Mesodermal cell (in vitro differentiated cells): Measurements from ENCODE around the gene SCUBE1.

ENCODE experiments used
- H3K27ac ChIP-seq: 2 replicates; pipeline ENCODE4 v1.7.0; 2013; ENCODE audit warnings: mild to moderate bottlenecking, low read depth, low read length, moderate library complexity; ENCODE audit not compliant: severe bottlenecking
- H3K36me3 ChIP-seq: 2 replicates; pipeline ENCODE4 v1.7.1; 2013; ENCODE audit warnings: mild to moderate bottlenecking, low read length, moderate library complexity; ENCODE audit not compliant: control insufficient read depth, insufficient read depth
- H3K4me1 ChIP-seq: one replicate; pipeline ENCODE4 v1.7.1; 2013; ENCODE audit warnings: mild to moderate bottlenecking, low read length; ENCODE audit not compliant: insufficient read depth, control insufficient read depth, poor library complexity, severe bottlenecking
- H3K4me3 ChIP-seq: 2 replicates; pipeline ENCODE4 v1.7.0; 2013; ENCODE audit warnings: low read length, control low read depth, mild to moderate bottlenecking; ENCODE audit not compliant: insufficient read depth, poor library complexity, severe bottlenecking; ENCODE audit errors: extremely low read depth
- H3K9me3 ChIP-seq: 2 replicates; pipeline ENCODE4 v1.7.1; 2013; ENCODE audit warnings: mild to moderate bottlenecking, low read length, moderate library complexity; ENCODE audit not compliant: control insufficient read depth
- WGBS, 2 experiments: methylation state at CpG; one replicate each; pipeline ENCODE4 v1.1.5; 2013; ENCODE audit warnings: missing lambda C conversion rate in 2 of 2; ENCODE audit not compliant: insufficient coverage in 2 of 2; 5-methylcytosine and 5-hydroxymethylcytosine counted together

The SCUBE1 gene

DNA sequence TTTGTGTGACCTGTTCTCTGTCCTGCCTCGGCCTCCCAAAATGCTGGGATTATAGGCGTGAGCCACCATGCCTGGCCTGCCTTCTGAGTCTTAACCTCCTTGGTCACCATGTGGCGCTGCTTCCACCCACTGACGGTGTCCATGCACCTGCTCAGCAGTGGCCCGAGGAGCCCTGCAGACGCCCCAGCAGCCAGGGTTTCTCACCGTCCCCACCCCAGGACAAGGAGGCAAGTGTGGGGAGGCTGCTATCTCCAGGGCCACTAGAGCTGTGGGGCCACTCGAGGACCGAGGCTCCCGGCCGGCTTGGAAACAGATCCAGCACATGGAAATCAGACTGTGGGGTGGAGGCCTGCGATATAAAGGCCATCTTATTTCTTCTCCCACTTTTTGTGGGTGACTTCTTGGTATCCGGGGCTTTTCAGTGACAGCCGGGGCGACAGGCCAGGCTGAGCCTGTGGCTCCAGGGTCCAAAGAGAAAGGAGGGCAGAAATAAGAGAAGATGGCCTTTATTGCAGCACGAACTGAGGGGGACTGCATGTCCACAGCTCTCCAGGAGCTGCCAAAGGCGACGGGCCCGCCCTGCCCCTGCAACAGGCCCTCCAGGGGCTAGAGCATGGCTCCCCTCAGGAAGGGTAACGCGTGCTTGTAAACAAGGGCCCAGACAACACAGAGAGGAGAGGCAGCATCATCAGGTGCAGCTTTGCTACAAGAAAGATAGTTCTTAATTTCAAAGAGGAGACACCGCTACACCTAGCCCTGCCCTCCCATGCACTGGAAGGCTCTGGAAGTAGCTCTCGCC, 176.8 kb downstream of the SCUBE1 start:
- Histone ChIP-seq H3K36me3 (peaks cover 26% of the 10 kb centered on the region), H3K27ac (no peak overlapping the region), H3K4me1 (peaks cover 15% of the 10 kb centered on the region), H3K4me3 (no peak overlapping the region), H3K9me3 (no peaks in the 10 kb centered on the region)
- 90 to 91% methylated on average over 21 to 22 of the region's 23 CpGs for WGBS, 2 experiments

DNA sequence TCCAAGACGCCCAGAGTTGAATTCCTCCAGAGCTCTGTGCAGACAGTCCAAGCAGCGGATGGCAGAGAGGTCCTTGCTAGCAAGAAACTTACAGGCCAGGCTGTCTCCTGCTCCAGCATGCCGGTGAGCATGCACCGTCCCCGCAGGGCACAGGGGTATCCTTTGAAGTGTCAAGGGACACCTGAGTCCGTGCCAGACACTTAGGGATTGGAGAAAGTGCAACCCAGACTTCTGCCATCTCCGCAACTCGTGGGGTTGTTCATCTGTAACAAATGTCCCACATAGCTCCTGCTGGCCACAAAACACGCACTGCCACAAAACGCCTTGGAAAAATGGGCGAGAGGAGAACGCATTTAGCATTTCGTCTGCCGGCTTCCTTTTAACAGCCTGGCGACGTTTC, 178.5 kb downstream of the SCUBE1 start:
- no peak overlapping the region for H3K4me3 ChIP-seq
- no peaks in the 10 kb centered on the region for H3K9me3 ChIP-seq
- H3K27ac ChIP-seq, result no peak overlapping the region
- peaks cover 25% of the 10 kb centered on the region for H3K36me3 ChIP-seq
- H3K4me1 ChIP-seq, result peaks cover 15% of the 10 kb centered on the region
- 80 to 84% methylated on average over 15 to 16 of the region's 16 CpGs for WGBS, 2 experiments

DNA sequence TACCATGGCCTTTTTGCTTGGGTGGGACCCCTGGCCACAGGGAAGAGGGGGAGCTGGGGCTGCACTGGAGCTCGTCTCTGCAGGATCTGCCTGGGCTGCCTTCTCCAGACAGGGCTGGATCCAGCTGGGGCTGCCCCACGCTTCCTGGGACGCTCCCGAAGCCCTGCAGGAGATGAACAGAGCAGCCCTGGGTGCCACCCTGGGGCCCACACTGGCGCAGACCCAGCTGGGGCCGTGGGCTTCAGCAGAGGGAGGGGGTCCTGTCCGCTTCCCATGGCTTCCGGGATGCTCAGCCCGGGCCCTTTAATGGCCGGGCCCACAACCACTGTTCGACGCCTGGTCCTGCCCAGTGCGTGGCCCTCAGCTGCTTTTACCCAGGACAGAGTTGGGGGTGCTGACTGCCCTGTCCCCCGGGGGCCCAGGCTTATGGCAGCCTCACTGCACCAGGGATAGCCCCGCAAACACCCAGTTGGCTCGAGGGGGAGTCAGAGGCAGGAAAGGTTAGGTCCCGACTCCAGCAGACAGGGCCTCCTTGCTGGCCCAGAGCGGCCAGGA, 179.9 kb downstream of the SCUBE1 start:
- Histone ChIP-seq H3K4me1 (peaks cover 2% of the 10 kb centered on the region), H3K4me3 (no peak overlapping the region), H3K36me3 (peaks cover 28% of the 10 kb centered on the region), H3K27ac (no peak overlapping the region), H3K9me3 (no peaks in the 10 kb centered on the region)
- WGBS, 2 experiments, result 90 to 91% methylated on average over 17 to 18 of the region's 18 CpGs

DNA sequence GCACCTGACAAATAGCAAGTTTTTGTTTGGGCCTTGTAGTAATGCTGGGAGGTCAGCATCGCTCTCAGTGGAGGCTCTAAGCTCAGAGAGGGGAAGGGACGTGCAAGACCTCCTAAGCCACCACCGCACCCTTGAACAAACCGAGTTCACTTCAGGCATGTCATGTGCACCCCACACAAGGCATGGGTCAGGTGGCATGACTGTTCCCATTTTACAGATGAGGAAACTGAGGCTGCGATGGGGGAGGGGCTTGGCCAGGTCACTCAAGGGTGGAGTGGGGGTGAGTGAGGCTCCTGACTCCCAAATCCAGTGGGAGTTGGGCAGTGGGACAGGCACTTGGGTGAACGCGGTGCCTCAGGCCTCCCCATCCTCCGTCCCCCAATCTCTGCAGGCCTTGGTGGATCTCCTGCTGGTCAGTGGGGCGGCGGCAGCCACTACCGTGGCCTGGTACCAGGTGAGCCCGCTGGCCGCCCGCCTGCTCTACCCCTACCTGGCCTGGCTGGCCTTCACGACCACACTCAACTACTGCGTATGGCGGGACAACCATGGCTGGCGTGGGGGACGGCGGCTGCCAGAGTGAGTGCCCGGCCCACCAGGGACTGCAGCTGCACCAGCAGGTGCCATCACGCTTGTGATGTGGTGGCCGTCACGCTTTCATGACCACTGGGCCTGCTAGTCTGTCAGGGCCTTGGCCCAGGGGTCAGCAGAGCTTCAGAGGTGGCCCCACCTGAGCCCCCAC, 180.6 kb downstream of the SCUBE1 start:
- WGBS, 2 experiments, result 97 to 99% methylated on average over 22 to 23 of the region's 24 CpGs
- no peaks in the 10 kb centered on the region for H3K9me3 ChIP-seq
- no peaks in the 10 kb centered on the region for H3K4me1 ChIP-seq
- peaks cover 25% of the 10 kb centered on the region for H3K36me3 ChIP-seq
- no peak overlapping the region for H3K27ac ChIP-seq
- no peak overlapping the region for H3K4me3 ChIP-seq

DNA sequence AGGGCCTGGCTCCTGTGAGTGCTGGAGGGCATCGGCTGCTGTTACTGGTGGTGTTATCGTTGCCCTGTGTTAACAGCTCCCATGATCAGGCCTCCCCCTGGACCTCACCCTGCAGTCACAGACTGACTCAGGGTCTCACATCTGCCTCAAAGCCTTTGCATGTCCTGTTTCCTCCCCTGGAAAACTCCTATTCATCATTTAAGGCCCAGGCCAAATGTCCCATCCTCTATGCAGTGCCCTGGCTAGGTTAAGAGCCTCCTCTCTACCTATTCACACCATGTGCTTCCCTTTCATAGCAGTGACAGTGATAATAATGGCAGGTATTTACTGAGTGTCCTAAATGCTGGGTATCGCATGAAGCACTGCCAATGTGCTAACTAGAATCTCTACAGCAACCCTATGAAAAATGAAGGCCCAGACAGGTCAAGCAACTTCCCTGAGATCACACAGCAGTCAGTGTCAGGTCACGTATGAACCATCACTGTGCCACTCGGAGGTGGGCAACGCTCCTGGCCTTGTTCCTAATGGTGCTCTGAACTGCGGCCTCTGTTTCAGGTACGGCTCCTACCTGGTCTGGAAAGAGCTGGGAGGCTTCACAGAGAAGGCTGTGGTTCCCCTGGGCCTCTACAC, 182.6 kb downstream of the SCUBE1 start:
- Histone ChIP-seq H3K36me3 (peaks cover 19% of the 10 kb centered on the region), H3K4me3 (no peak overlapping the region), H3K27ac (no peak overlapping the region), H3K4me1 (no peaks in the 10 kb centered on the region), H3K9me3 (no peaks in the 10 kb centered on the region)
- 93 to 99% methylated on average over 7 of the region's 8 CpGs for WGBS, 2 experiments

DNA sequence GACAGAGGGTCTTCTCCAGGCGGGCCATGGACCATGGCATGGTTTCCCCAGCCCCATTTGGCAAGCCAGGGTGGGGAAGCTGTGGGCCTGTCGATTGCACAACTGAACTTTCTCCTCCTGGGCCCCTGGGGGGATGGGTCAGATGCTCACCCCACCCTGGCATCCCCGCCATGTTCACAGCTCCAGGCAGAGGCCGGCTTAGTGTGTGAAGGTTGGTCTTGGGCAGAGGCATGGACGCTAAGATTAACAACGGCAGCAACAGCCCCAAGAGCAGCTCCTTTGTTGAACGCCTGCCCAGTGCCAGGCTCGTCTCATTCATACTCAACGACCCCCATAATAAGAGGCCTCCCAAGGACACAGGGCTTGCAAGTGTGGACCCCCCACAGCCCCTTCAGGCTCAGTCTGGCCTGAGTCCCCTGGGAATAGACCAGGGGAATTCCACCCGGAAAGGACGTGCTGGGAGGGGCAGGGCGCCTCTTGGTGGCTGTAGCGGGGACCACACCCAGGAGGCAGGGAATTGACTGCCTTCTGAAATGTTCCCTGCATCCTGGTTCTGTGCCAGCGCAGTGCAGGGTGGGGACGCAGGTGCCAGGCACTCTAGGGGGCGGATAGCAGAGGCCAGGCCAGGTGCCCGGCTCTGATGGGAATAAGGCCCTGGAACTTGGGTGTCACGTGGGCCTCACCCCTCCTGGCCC, 183.5 kb downstream of the SCUBE1 start:
- H3K4me3 ChIP-seq, result no peak overlapping the region
- no peak overlapping the region for H3K27ac ChIP-seq
- no peaks in the 10 kb centered on the region for H3K9me3 ChIP-seq
- 84 to 87% methylated on average over 17 of the region's 18 CpGs for WGBS, 2 experiments
- peaks cover 19% of the 10 kb centered on the region for H3K36me3 ChIP-seq
- no peaks in the 10 kb centered on the region for H3K4me1 ChIP-seq

DNA sequence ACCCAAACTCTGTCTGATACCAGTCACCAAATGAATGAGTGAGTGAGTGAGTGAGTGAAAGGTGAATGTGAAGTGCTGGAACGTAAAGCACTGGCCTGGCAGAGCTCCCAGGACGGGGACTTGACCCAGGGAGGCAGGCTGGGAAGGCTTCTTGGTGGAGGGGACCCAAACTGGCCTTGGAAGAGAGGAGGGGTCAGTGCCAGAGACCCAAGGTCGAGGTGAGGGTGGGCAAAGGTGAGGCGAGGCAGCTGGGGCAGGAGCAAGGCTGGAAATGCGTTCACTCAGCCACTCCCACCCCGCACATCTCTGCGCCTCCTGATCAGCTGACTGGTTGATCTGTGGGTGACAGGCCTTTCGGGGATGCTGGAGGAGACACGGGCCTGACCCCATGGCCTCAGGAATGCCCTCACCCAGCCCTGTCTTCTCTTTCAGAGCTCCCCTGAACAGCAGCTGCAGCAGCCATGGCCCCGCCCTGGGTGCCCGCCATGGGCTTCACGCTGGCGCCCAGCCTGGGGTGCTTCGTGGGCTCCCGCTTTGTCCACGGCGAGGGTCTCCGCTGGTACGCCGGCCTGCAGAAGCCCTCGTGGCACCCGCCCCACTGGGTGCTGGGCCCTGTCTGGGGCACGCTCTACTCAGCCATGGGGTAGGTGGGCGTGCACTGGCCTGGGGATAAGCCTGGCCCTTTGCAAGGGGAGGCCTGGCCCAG, 184.2 kb downstream of the SCUBE1 start:
- Histone ChIP-seq H3K4me3 (no peak overlapping the region), H3K9me3 (no peaks in the 10 kb centered on the region), H3K27ac (no peak overlapping the region), H3K4me1 (no peaks in the 10 kb centered on the region), H3K36me3 (peaks cover 19% of the 10 kb centered on the region)
- 94 to 95% methylated on average over 13 to 23 of the region's 24 CpGs for WGBS, 2 experiments

DNA sequence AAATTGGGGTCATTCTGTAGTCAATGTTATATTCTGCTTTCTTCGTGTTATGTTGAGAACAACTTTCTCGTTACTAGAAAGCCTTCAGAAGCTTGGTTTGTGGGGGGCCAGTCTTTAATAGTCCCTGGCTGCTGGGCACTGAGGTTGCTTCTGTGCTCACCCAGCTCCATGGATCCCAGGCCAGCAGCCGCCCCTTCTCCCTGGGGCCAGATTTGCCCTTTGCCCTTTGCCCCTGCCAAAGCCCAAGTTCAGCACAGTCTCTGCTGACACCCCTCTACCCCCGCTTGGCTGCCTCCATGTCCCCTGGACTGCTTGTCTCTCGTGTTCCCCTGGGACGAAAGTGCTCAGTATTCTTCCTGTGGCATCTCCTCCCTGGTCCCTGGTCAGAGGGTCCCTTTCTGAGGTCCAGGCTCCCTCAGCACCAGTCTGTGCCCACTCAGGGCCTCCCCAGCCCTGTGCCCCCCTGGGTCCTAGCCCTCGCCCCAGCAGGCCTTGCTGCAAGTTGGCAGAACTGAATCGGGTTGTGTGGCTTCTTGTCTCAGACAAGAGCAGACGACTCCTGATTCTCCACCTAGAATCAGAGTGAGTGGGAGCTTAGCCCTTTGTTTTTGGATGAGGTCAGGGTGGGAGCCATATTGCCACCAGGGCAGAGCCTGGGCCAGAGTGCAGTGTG, 185.2 kb downstream of the SCUBE1 start:
- H3K4me1 ChIP-seq, result no peaks in the 10 kb centered on the region
- H3K9me3 ChIP-seq, result no peaks in the 10 kb centered on the region
- H3K27ac ChIP-seq, result no peak overlapping the region
- 92% methylated on average over 7 to 8 of the region's 9 CpGs for WGBS, 2 experiments
- H3K36me3 ChIP-seq, result peaks cover 16% of the 10 kb centered on the region
- no peak overlapping the region for H3K4me3 ChIP-seq

DNA sequence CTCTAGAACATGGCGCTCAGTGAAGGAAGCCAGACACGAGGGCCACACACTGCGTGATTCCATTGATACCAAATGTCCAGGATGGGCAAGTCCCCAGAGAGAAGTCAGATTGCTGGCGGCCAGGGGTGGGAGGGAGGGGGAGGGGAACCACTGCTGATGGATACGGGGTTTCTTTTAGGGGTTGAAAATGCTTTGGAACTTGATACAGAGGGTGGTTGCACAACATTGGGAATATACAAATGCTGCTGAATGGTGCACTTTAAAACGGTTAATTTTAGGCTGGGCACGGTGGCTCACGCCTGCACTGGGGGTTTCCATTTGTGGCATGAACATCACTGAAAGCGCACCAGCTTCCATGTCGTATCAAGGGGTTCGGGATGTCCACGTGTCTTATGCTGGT, 186.8 kb downstream of the SCUBE1 start:
- 89 to 94% methylated on average over 12 of the region's 12 CpGs for WGBS, 2 experiments
- peaks cover 11% of the 10 kb centered on the region for H3K4me1 ChIP-seq
- peaks cover 12% of the 10 kb centered on the region for H3K36me3 ChIP-seq
- no peaks in the 10 kb centered on the region for H3K9me3 ChIP-seq
- H3K27ac ChIP-seq, result no peak overlapping the region
- H3K4me3 ChIP-seq, result no peak overlapping the region
